Stomach (tissue), 4 donors: ENCODE data around the gene ACADL.

Source experiments
- CTCF ChIP-seq, 7 experiments: fragments of 450-650 bp in 4 of 7; fragments of 200-600 bp in 3 of 7; sonication (generic) in 3 of 7; IDR thresholded peaks; one replicate each; pipeline ENCODE4 v1.5.1; 2016 to 2019; ENCODE audit warnings: antibody characterized with exemption in 7 of 7, control low read depth in 2 of 7, mild to moderate bottlenecking in 1 of 7
- POLR2A ChIP-seq, 4 donors: fragments of 450-650 bp; IDR thresholded peaks; one replicate each; pipeline ENCODE4 v1.6.1; 2016; ENCODE audit warnings: antibody characterized with exemption in 4 of 4, control low read depth in 2 of 4, mild to moderate bottlenecking in 1 of 4, moderate library complexity in 1 of 4
- POLR2AphosphoS5 ChIP-seq, 3 donors: sonication (generic); formaldehyde crosslinking; IDR thresholded peaks; one replicate each; pipeline ENCODE4 v1.6.1; 2016; ENCODE audit warnings: antibody characterized with exemption in 3 of 3

GRCh38 chr2:210199854-210200253 lies 25.4 kb downstream of the ACADL start:
- TF ChIP-seq POLR2A (IDR thresholded peaks at IDR 0.05), result no peak
- TF ChIP-seq CTCF (IDR thresholded peaks at IDR 0.05), result no peak
- TF ChIP-seq POLR2AphosphoS5 (IDR thresholded peaks at IDR 0.05), result no peak
